CD4-positive, alpha-beta T cell treated with Interferon gamma for 1 hour (primary cell): ENCODE data around the gene SEC14L3.

Experiments
- DNase-seq: peaks from one replicate; pipeline ENCODE4 v3.0.0-alpha.2; 2020

The SEC14L3 gene

DNA sequence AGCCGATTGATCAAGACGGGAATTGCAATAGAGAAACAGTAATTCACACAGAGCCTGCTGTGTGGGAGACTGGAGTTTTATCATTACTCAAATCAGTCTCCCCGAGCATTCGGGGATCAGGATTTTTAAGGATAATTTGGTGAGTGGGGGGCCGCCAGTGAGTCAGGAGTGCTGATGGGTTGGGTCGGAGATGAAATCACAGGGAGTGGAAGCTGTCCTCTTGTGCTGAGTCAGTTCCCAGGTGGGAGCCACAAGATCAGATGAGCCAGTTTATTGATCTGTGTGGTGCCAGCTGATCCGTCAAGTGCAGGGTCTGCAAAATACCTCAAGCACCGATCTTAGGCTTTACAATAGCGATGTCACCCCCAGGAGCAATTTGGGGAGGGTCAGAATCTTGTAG lies 30.7 kb downstream of the SEC14L3 start:
- DNase-seq, result no peak

DNA sequence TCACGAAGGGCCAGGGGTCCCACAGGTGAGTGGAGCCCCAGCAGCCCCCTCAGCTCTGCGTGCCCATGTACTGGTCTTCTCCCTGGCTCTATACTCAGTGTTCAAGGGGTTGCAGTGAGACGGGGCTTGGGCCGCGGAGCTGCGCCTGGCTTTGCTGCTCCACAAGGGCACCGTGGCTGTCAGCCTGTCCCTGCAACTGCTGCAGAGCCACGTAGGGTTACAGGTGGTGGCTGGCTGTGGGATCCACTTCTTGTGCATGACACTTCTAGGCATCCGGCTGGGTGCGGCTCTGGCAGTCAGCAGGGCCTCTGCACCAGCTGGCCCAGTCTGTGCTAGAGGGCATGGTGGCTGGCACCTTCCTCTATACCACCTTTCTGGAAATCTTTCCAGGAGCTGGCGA lies 32.0 kb downstream of the SEC14L3 start:
- no peak for DNase-seq

- DNase-seq, result no peak
Measured at GRCh38 chr22:30439226-30439625, 32.6 kb downstream of the SEC14L3 start.

- no peak for DNase-seq
Measured at GRCh38 chr22:30438559-30438958, 33.3 kb downstream of the SEC14L3 start.

- DNase-seq, result no peak
Measured at GRCh38 chr22:30436196-30436595, 35.6 kb downstream of the SEC14L3 start.

- DNase-seq, result peak; percentile 97
Measured at GRCh38 chr22:30435674-30436126, 36.1 kb downstream of the SEC14L3 start.

GRCh38 chr22:30434843-30435242 lies 37.0 kb downstream of the SEC14L3 start:
- no peak for DNase-seq

DNA sequence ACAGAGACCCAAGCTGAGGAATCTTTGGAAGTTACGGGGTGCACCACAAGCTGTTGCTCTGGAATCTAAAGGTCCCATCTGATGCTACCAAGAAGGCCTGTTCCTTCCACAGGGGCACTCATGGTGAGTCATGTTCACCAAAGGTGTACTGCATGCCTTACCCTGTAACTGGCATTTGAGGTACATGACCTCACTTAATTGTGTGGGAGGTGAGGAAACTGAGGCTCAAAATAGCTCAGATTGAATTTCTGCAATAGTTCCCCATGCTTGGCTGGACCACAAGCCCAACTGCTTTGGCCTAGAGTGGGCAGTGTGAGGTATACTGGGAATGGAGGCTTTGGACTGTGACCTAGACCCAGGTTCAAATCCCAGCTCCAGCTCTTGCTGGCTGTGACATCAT lies 38.0 kb downstream of the SEC14L3 start:
- no peak for DNase-seq

DNA sequence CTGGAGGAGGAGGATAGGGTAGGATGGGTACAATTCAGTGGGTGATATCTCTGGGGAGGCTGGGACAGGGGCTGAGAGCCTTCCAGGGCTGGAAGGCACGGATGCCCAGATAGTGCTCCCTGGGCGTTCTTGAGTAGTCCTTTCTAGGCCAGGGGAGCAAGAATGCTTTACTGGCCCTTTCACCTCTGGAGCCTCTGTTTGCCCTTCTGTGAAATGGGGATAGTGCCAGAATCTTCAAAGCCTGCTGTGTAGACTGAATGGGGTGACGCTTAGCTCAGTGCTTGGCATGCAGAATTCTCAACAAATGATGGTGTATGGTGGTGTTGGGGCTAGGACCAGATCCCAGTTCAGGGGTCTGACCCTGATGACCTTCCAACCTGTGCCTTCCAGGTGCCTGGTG lies 38.6 kb downstream of the SEC14L3 start:
- no peak for DNase-seq

GRCh38 chr22:30432520-30432919 lies 39.3 kb downstream of the SEC14L3 start:
- no peak for DNase-seq

GRCh38 chr22:30432096-30432495 lies 39.7 kb downstream of the SEC14L3 start:
- DNase-seq, result no peak

- no peak for DNase-seq
Measured at GRCh38 chr22:30430933-30431332, 40.9 kb downstream of the SEC14L3 start.

DNA sequence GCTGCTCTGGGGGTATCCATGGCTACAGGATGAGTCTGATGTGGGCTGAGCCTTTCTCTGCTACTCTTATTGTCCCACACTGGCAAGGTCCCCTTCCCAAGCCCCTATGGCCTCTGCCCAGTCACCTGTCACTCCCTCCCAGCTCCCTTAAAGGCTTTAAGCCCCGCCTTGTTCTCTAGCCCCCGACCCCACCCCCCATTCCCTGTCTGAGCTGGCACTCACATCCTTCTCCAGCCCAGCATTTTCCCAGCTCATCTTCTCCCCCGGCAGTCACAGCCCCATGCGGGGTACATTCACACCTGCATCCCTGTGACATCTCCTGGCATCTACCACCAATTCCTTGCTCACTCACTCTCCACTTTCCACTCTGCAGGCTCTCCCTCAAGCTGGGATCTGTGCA lies 41.9 kb downstream of the SEC14L3 start:
- no peak for DNase-seq

- no peak for DNase-seq
Measured at GRCh38 chr22:30427871-30428270, 43.9 kb downstream of the SEC14L3 start.

DNA sequence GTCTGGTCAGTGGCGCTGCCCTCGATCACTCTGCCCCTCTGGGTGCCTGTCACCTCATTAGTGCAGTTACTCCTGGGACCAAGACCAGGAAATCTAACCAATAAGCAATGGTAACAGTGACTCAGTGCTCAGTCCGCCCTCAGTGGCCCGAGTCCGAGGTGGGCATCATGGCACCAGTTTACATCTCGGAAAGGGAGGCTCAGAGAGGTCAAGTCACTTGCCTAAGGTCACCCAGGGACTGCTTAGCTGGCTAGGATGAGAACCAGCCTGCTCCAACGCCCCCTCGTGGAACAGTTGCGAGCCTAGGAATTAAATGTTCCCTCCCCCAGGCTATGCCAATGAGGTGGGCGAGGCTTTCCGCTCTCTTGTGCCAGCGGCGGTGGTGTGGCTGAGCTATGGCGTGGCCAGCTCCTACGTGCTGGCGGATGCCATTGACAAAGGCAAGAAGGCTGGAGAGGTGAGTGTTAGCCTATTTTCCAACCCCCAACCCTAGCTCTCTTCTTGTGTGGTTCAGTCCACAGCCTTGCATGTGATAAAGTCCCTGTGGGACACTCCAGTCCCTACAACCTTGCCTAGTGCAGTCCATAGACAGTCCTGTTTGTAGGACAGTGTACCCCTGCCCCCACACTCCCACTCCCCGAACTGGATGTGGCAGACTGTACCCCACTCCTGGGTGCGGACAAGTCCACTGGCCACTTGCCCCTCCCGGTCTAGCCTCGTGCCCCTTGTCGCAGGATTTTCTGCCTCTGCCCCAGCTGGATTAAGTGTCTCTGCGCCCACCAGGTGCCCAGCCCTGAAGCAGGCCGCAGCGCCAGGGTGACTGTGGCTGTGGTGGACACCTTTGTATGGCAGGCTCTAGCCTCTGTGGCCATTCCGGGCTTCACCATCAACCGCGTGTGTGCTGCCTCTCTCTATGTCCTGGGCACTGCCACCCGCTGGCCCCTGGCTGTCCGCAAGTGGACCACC lies 45.1 kb downstream of the SEC14L3 start:
- DNase-seq, result peak; percentile 86

- DNase-seq, result peak; percentile 43
Measured at GRCh38 chr22:30425616-30426387, 46.0 kb downstream of the SEC14L3 start, which contains the start of gene MTFP1. MTFP1 (plus strand) TSS chr22:30425768; CDS start chr22:30425880, 112 bp downstream.

- DNase-seq, result no peak
Measured at GRCh38 chr22:30425327-30425615, 46.5 kb downstream of the SEC14L3 start.

DNA sequence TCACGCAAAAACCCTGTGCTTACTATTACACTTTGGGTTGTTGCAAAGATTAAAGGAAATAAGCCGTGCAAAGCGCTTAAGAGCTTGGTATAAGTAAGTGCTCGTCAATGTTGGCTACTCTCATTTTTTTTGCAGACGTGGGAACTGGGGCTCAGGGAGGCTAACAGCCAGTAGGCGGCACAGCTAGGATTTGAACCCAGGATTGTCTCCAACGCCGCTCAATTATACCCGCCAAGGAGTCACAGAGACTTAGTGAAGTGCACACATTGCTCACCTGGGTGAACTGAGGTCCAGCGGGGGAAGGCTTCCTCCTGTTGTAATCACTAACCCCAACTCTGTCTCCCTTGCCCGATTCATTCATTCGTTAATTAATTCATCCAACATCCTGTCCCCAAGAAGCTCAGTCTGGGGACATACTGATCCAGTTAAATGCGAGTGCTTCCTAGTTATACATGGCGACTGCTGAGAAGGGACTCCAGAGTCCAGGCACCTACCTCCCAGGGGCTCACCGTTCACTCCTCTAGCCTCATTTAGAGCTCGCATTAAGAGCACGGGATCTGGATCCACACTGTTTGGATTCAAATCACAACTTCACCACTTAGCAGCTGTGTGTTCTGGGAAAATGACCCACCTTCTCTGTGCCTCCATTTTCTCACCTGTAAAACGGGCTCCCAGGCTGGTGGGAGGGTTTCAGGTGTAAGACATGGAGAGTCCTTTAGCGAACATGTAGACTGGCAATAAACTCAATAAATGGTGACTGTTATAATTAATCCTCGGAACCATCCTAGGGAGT lies 47.1 kb downstream of the SEC14L3 start:
- no peak for DNase-seq

- peak; percentile 99 for DNase-seq
Measured at GRCh38 chr22:30423959-30424533, 47.8 kb downstream of the SEC14L3 start.

DNA sequence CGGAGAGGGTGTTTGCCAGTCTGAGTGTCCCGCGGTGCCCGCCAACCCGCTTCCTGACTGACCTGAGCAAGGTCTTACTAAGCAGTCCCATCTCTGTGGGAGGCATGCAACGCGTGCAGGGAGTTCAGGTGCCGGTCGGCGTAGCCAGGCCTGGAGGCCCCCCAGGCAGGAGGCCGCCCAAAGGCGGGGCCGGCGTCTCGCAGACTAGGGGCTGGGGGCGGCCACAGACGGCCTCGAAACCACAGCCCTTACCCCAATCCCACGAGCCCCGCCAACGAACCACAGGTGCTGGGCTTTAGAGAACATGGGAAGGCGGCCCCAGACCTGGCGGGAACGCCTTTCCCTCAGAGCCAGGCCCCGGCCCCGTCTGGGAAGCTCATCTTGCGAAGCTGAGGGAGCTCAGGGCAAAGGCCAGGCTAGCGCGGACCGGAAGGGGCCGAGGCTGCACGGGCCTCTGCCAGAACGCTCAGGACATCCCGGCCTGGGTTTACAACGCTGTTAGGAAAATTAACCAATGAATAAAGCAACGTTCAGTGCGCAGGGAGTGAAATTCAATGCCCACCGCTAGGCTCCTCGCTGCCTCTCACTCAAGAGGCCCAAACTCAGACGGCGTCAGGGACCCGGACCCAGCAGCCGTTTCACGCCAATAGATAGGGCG lies 48.4 kb downstream of the SEC14L3 start:
- no peak for DNase-seq

DNA sequence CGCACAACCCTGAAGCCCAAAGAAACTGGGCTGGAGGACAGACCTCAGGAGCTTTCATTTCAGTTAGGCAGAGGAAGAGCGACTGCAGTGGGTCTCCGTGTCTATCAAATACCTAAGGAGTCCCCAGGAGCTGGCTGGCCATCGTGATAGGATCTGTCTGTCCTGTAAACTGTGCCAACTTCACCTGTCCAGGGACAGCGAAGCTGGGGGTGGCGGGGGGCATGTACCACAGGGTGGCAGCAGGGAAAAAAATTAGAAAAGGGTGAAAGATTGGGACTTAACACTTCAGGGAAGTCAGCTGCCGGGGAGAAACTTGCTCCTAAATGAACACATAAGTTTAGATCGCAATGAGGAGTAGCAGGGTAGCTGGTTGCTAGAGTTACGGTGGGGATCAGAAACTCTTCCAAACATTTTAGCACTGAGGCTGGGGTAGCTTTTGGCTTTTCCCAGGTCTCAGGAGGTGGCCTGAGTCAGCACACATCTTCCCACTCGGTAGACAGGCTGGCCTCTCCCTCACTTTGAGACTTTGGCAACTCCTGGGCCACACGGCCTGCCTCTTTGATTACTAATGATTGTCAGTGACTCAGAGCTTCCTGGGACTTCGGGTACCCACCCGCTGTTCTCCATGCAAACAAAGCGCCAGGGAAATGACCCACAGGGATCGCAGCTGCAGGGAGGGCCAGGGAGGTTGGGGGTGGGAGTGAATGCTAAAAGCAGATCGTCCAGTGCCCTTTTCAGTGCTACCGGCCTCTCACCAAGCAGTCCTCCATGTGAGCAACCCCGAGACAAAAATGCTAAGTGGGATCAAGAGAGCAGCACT lies 49.1 kb downstream of the SEC14L3 start:
- DNase-seq, result peak; percentile 20
